ENCODE results near the gene PBX2.

The PBX2 gene

DNA sequence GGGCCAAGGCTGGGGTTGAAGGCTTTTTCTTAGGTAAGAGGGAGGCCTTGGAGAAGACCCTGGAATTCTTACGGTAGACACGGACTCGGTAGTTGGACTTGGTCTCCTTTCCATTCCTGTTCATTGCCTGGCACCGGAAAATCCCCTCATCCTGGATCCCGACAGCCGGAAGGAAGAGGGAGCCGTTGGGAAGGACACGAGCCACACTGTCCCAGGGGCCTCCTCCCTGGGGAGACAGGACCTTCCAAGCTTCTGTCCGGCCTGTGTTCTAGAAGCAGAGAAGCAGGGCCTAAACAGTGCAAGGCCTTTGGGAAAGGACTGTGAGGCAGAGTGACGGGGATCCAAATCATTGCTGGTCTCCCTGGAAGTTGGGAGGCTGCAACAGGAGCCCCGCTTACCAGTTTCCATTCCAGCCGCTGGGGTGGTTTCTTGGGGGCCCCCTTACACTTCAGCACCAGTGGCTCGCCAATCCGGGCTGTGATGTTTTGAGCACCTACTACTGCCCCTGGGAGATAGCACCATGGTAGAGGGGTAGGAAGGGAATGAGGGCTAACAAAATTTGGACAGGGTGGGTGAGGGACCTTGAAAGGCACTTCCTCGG is 6.4 kb downstream of the PBX2 start:
- Histone ChIP-seq H3K27me3 (ENCODE audit: insufficient read depth, low read length) (no peaks in the 10 kb centered on the region), H3K27ac (ENCODE audit: low read depth, low read length, poor library complexity, severe bottlenecking) (no peak overlapping the region), H3K9me2 (ENCODE audit: low read depth, low read length) (no peaks in the 10 kb centered on the region), H3K9me3 (ENCODE audit: low read length) (no peaks in the 10 kb centered on the region), H3K79me2 (ENCODE audit: insufficient read depth, low read length) (no peaks in the 10 kb centered on the region), H3K4me1 (ENCODE audit: insufficient read depth, low read length, severe bottlenecking) (peaks cover 13% of the 10 kb centered on the region), H3F3A (ENCODE audit: insufficient read depth, low read length) (no peaks in the 10 kb centered on the region), H3K4me3 (ENCODE audit: low read depth, low read length, poor library complexity, severe bottlenecking) (no peak overlapping the region), H4K20me1 (ENCODE audit: insufficient read depth, low read length) (no peaks in the 10 kb centered on the region), H2AFZ (ENCODE audit: low read length) (no peak overlapping the region), H3K9ac (ENCODE audit: low read length) (no peak overlapping the region), H3K4me2 (ENCODE audit: low read length) (no peak overlapping the region), H3K36me3 (ENCODE audit: insufficient read depth, low read length) (peaks cover 59% of the 10 kb centered on the region; the same call in 1 of the 2 replicates)
- TF ChIP-seq, protein P1, sequence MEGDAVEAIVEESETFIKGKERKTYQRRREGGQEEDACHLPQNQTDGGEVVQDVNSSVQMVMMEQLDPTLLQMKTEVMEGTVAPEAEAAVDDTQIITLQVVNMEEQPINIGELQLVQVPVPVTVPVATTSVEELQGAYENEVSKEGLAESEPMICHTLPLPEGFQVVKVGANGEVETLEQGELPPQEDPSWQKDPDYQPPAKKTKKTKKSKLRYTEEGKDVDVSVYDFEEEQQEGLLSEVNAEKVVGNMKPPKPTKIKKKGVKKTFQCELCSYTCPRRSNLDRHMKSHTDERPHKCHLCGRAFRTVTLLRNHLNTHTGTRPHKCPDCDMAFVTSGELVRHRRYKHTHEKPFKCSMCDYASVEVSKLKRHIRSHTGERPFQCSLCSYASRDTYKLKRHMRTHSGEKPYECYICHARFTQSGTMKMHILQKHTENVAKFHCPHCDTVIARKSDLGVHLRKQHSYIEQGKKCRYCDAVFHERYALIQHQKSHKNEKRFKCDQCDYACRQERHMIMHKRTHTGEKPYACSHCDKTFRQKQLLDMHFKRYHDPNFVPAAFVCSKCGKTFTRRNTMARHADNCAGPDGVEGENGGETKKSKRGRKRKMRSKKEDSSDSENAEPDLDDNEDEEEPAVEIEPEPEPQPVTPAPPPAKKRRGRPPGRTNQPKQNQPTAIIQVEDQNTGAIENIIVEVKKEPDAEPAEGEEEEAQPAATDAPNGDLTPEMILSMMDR (IDR thresholded peaks at IDR 0.05; ENCODE audit: low read length): no peak
- no peak for TF ChIP-seq EZH2 (IDR thresholded peaks at IDR 0.05; ENCODE audit: borderline replicate concordance, low read length)

DNA sequence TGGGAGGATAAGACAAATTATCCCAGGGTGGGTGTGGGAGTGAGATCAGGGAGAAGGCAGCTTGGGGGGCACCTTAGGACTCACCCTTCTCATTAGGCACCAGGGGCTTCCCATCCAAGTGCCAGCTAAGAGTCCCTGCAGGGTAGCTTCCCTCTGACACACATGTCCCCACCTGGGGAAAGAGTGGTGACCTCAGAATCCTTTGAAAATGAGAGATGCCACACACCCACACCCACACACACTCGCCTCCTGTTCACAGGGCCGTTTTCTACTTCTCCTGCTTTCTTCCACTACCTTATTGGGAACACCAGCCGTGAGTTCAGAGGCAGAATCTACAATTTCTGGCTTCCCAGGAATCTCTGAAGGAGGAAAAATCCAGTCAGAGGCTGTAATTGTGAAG is 7.0 kb downstream of the PBX2 start:
- Histone ChIP-seq H3K27ac (ENCODE audit: low read depth, low read length, poor library complexity, severe bottlenecking) (no peak overlapping the region), H4K20me1 (ENCODE audit: insufficient read depth, low read length) (no peaks in the 10 kb centered on the region), H3K36me3 (ENCODE audit: insufficient read depth, low read length) (peaks cover 56% of the 10 kb centered on the region; the same call in 1 of the 2 replicates), H3K4me3 (ENCODE audit: low read depth, low read length, poor library complexity, severe bottlenecking) (no peak overlapping the region), H3K79me2 (ENCODE audit: insufficient read depth, low read length) (no peaks in the 10 kb centered on the region), H3F3A (ENCODE audit: insufficient read depth, low read length) (no peaks in the 10 kb centered on the region), H3K4me2 (ENCODE audit: low read length) (no peak overlapping the region), H3K27me3 (ENCODE audit: insufficient read depth, low read length) (no peaks in the 10 kb centered on the region), H3K9me3 (ENCODE audit: low read length) (no peaks in the 10 kb centered on the region), H3K4me1 (ENCODE audit: insufficient read depth, low read length, severe bottlenecking) (peaks cover 11% of the 10 kb centered on the region), H3K9ac (ENCODE audit: low read length) (no peak overlapping the region), H2AFZ (ENCODE audit: low read length) (no peak overlapping the region), H3K9me2 (ENCODE audit: low read depth, low read length) (no peaks in the 10 kb centered on the region)
- no peak for TF ChIP-seq EZH2 (IDR thresholded peaks at IDR 0.05; ENCODE audit: borderline replicate concordance, low read length)
- TF ChIP-seq, protein P1 (IDR thresholded peaks at IDR 0.05; ENCODE audit: low read length): no peak

DNA sequence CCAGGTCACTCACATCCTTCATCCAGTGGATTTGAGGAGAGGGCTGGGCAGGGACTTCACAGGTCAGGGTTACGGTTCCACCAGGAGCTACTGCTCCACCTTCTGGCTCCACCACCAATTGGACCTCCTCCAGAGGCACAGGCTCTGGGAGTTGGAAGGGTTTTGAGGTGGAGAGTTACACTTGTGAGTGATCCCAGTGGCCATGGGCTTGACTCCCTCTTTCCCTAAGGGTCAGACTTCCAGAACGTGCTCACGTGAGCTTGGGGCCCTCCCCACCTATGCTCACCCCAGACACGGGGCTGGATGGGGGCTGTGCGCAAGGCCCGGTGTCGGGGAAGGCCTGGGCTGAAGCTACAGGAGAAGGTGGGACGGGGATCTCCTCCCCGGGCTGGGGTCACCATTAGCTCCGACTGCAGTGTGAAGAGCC is 7.4 kb downstream of the PBX2 start:
- no peak for TF ChIP-seq EZH2 (IDR thresholded peaks at IDR 0.05; ENCODE audit: borderline replicate concordance, low read length)
- Histone ChIP-seq H3F3A (ENCODE audit: insufficient read depth, low read length) (no peaks in the 10 kb centered on the region), H3K9me2 (ENCODE audit: low read depth, low read length) (no peaks in the 10 kb centered on the region), H4K20me1 (ENCODE audit: insufficient read depth, low read length) (no peaks in the 10 kb centered on the region), H3K4me3 (ENCODE audit: low read depth, low read length, poor library complexity, severe bottlenecking) (no peak overlapping the region), H3K4me2 (ENCODE audit: low read length) (no peak overlapping the region), H3K4me1 (ENCODE audit: insufficient read depth, low read length, severe bottlenecking) (peaks cover 11% of the 10 kb centered on the region), H2AFZ (ENCODE audit: low read length) (no peak overlapping the region), H3K79me2 (ENCODE audit: insufficient read depth, low read length) (no peaks in the 10 kb centered on the region), H3K36me3 (ENCODE audit: insufficient read depth, low read length) (peaks cover 51% of the 10 kb centered on the region; the same call in 1 of the 2 replicates), H3K9me3 (ENCODE audit: low read length) (no peaks in the 10 kb centered on the region), H3K9ac (ENCODE audit: low read length) (no peak overlapping the region), H3K27ac (ENCODE audit: low read depth, low read length, poor library complexity, severe bottlenecking) (no peak overlapping the region), H3K27me3 (ENCODE audit: insufficient read depth, low read length) (no peaks in the 10 kb centered on the region)

Data from OCI-LY1 (cell line).